Smooth muscle cell (in vitro differentiated cells): ENCODE measurements around the gene ALAS2. TPM values are rescaled to one million over a fixed set of nuclear protein-coding genes. Genes with fewer than 3 reads are reported as not detected.

Experiments
- DNase-seq: peaks from one replicate; lab custom pipeline; 2025; ENCODE audit not compliant: unreplicated experiment; lab: John Stamatoyannopoulos, UW
- H2AFZ ChIP-seq: fragments of 200-600 bp; sonication (generic); 2 replicates; pipeline ENCODE4 v1.6.0; 2016; ENCODE audit warnings: antibody characterized with exemption, low read depth, mild to moderate bottlenecking
- H3F3A ChIP-seq: fragments of 200-600 bp; sonication (generic); 2 replicates; pipeline ENCODE4 v1.6.0; 2017; ENCODE audit warnings: antibody characterized with exemption, low read depth
- H3K27ac ChIP-seq: fragments of 200-600 bp; sonication (generic); 2 replicates; pipeline ENCODE4 v1.5.1; 2016; ENCODE audit warnings: low read depth, mild to moderate bottlenecking
- H3K27me3 ChIP-seq: fragments of 200-600 bp; sonication (generic); 2 replicates; pipeline ENCODE4 v1.6.1; 2016; ENCODE audit warnings: low read depth, mild to moderate bottlenecking
- H3K36me3 ChIP-seq: fragments of 200-600 bp; sonication (generic); 2 replicates; pipeline ENCODE4 v1.5.1; 2016; ENCODE audit warnings: low read depth
- H3K4me1 ChIP-seq: fragments of 200-600 bp; sonication (generic); 2 replicates; pipeline ENCODE4 v1.5.1; 2016; ENCODE audit warnings: low read depth
- H3K4me2 ChIP-seq: fragments of 200-600 bp; sonication (generic); 2 replicates; pipeline ENCODE4 v1.6.0; 2016; ENCODE audit warnings: mild to moderate bottlenecking
- H3K4me3 ChIP-seq: fragments of 200-600 bp; sonication (generic); 2 replicates; pipeline ENCODE4 v1.5.1; 2016; ENCODE audit warnings: mild to moderate bottlenecking
- H3K79me2 ChIP-seq: fragments of 200-600 bp; sonication (generic); 2 replicates; pipeline ENCODE4 v1.6.0; 2016; ENCODE audit warnings: low read depth, mild to moderate bottlenecking
- H3K9ac ChIP-seq: fragments of 200-600 bp; sonication (generic); 2 replicates; pipeline ENCODE4 v1.6.0; 2016; ENCODE audit warnings: low read depth
- H3K9me3 ChIP-seq: fragments of 200-600 bp; sonication (generic); replicated peaks from 2 replicates; pipeline ENCODE4 v1.5.1; 2016; ENCODE audit warnings: low read depth
- H4K20me1 ChIP-seq: fragments of 200-600 bp; sonication (generic); 2 replicates; pipeline ENCODE4 v1.6.0; 2016; ENCODE audit warnings: low read depth
- CTCF ChIP-seq: fragments of 200-600 bp; sonication (generic); IDR thresholded peaks from 2 replicates; pipeline ENCODE4 v1.5.1; 2017; ENCODE audit warnings: borderline replicate concordance, mild to moderate bottlenecking, antibody characterized with exemption; ENCODE audit not compliant: insufficient read depth, poor library complexity, severe bottlenecking
- WGBS: methylation state at CpG from one replicate; pipeline ENCODE4 v1.1.7; 2016; ENCODE audit warnings: low lambda C conversion rate; 5-methylcytosine and 5-hydroxymethylcytosine counted together
- polyA plus RNA-seq: library from polyadenylated mRNA; unstranded; fragments of >200 nt; fragmentation: Nextera tagmentation; extraction: Ambion mirVana; gene quantifications from 2 replicates; pipeline ENCODE4 v1.2.1, GENCODE V29; 2016
- total RNA-seq: library from RNA; depleted of rRNA; stranded (reverse); fragments of >200 nt; gene quantifications from 2 replicates; pipeline ENCODE4 v1.2.3, GENCODE V29; 2014

ALAS2 gene
- total and polyA plus RNA-seq, 2 experiments from 2014 or later, result not detected

GRCh38 chrX:54999717-55000598 lies 30.8 kb downstream of the ALAS2 start, which contains the start of gene APEX2:
Gene APEX2 (plus strand): TSS chrX:55000363. CDS start chrX:55000423, 60 bp downstream.
- peak within 1 kb of the TSS; percentile 65 for H3K4me3 ChIP-seq
- peak within 1 kb of the TSS; percentile 89 for H3K4me2 ChIP-seq
- peak; percentile 64 for DNase-seq
- H2AFZ ChIP-seq, result peak within 1 kb of the TSS; percentile 77
- TF ChIP-seq CTCF, result no peak
- no peaks in the 10 kb centered on the region for H3K27me3 ChIP-seq
- peaks cover 14% of the 10 kb centered on the region for H3K79me2 ChIP-seq
- H3F3A ChIP-seq, result no peaks in the 10 kb centered on the region
- peak within 1 kb of the TSS; percentile 92 for H3K27ac ChIP-seq
- no peaks in the 10 kb centered on the region for H3K9me3 ChIP-seq
- no peaks in the 10 kb centered on the region for H4K20me1 ChIP-seq
- 44% methylated on average over 55 of the region's 55 CpGs for WGBS
- peaks cover 3% of the 10 kb centered on the region for H3K4me1 ChIP-seq
- H3K9ac ChIP-seq, result peak within 1 kb of the TSS; percentile 90
- H3K36me3 ChIP-seq, result no peaks in the 10 kb centered on the region

- Histone ChIP-seq H3K27me3 (no peaks in the 10 kb centered on the region), H3K4me3 (no peak overlapping the region), H3K4me1 (no peaks in the 10 kb centered on the region), H3K9me3 (no peaks in the 10 kb centered on the region), H3K4me2 (no peak overlapping the region), H3K36me3 (no peaks in the 10 kb centered on the region), H3K27ac (no peak overlapping the region), H4K20me1 (no peaks in the 10 kb centered on the region), H3K9ac (no peak overlapping the region), H2AFZ (no peak overlapping the region), H3F3A (no peaks in the 10 kb centered on the region), H3K79me2 (peaks cover 4% of the 10 kb centered on the region)
- no peak for DNase-seq
- TF ChIP-seq CTCF, result no peak
Measured at GRCh38 chrX:54995621-54996020, 35.2 kb downstream of the ALAS2 start.

- no peaks in the 10 kb centered on the region for H3K4me1 ChIP-seq
- no peaks in the 10 kb centered on the region for H4K20me1 ChIP-seq
- no peak for DNase-seq
- TF ChIP-seq CTCF, result no peak
- no peak overlapping the region for H3K4me2 ChIP-seq
- 72% methylated on average over 6 of the region's 6 CpGs for WGBS
- no peaks in the 10 kb centered on the region for H3K79me2 ChIP-seq
- H3K4me3 ChIP-seq, result no peak overlapping the region
- H2AFZ ChIP-seq, result no peak overlapping the region
- no peaks in the 10 kb centered on the region for H3F3A ChIP-seq
- no peak overlapping the region for H3K9ac ChIP-seq
- H3K27me3 ChIP-seq, result no peaks in the 10 kb centered on the region
- H3K36me3 ChIP-seq, result no peaks in the 10 kb centered on the region
- no peak overlapping the region for H3K27ac ChIP-seq
- no peaks in the 10 kb centered on the region for H3K9me3 ChIP-seq
Measured at GRCh38 chrX:54994668-54995351, 36.0 kb downstream of the ALAS2 start.
